Mononuclear cell (primary cell): ENCODE measurements around the gene PPM1N. TPM values are rescaled to one million over a fixed set of nuclear protein-coding genes. Genes with fewer than 3 reads are reported as not detected.

Experiments used
- total RNA-seq: library from RNA; depleted of rRNA; stranded (reverse); fragments of >200 nt; gene quantifications from one replicate; pipeline ENCODE4 v1.2.3, GENCODE V29; 2012

PPM1N gene
- total RNA-seq, 1 donor, result 4.3 TPM

Other genes starting within 250 kb of the PPM1N start
- gene MARK4, start 247.2 kb upstream of the PPM1N start, total RNA-seq, result 12.9 TPM
- gene CKM, start 175.6 kb upstream of the PPM1N start, total RNA-seq, result not detected
- 0.21 TPM for gene KLC3, start 157.7 kb upstream of the PPM1N start, total RNA-seq
- 4.2 TPM for gene ERCC2, start 127.9 kb upstream of the PPM1N start, total RNA-seq
- gene PPP1R13L, start 93.4 kb upstream of the PPM1N start, total RNA-seq, result 0.52 TPM
- gene POLR1G, start 91.8 kb upstream of the PPM1N start, total RNA-seq, result 0.10 TPM
- gene ERCC1, start 74.5 kb upstream of the PPM1N start, total RNA-seq, result 33.6 TPM
- 337 TPM for gene FOSB, start 30.4 kb upstream of the PPM1N start, total RNA-seq
- gene RTN2, start 1.4 kb upstream of the PPM1N start, total RNA-seq, result 1.5 TPM
- gene VASP, start 9.0 kb downstream of the PPM1N start, total RNA-seq, result 95.8 TPM
- 3.4 TPM for gene OPA3, start 86.4 kb downstream of the PPM1N start, total RNA-seq
- not detected for gene GPR4, start 103.8 kb downstream of the PPM1N start, total RNA-seq
- 13.9 TPM for gene EML2, start 141.0 kb downstream of the PPM1N start, total RNA-seq
- gene GIPR, start 169.8 kb downstream of the PPM1N start, total RNA-seq, result 1.2 TPM
- 158 TPM for gene SNRPD2, start 193.5 kb downstream of the PPM1N start, total RNA-seq
- gene QPCTL, start 194.2 kb downstream of the PPM1N start, total RNA-seq, result 2.5 TPM
- gene FBXO46, start 232.5 kb downstream of the PPM1N start, total RNA-seq, result 8.0 TPM
- gene MEIOSIN, start 235.0 kb downstream of the PPM1N start, total RNA-seq, result not detected